Lower lobe of right lung (tissue), 2 donors: ENCODE measurements around the gene MPP1. TPM values are rescaled to one million over a fixed set of nuclear protein-coding genes. Genes with fewer than 3 reads are reported as not detected.
"Not testable (repeated sequence)": the region's sequence is repeated elsewhere in the genome, so short reads cannot be mapped to it uniquely, and the experiment has no call there.

Source experiments
- ATAC-seq, 2 donors: fragments of 200-7000 bp; cut with Tn5 transposase; one replicate each; pipeline ENCODE4 v1.9.1; 2020 to 2022; ENCODE audit warnings: mild to moderate bottlenecking in 2 of 2, moderate library complexity in 2 of 2
- DNase-seq: peaks from one replicate; pipeline ENCODE4 v3.0.0-alpha.2; 2020
- H3K27ac ChIP-seq: fragments of 200-600 bp; one replicate; pipeline ENCODE4 v1.8.0; 2022
- H3K27me3 ChIP-seq: fragments of 200-600 bp; one replicate; pipeline ENCODE4 v1.8.0; 2022; ENCODE audit warnings: low read depth
- H3K36me3 ChIP-seq: fragments of 200-600 bp; one replicate; pipeline ENCODE4 v1.8.0; 2022; ENCODE audit warnings: mild to moderate bottlenecking
- H3K4me1 ChIP-seq: fragments of 200-600 bp; one replicate; pipeline ENCODE4 v1.8.0; 2022
- H3K4me3 ChIP-seq: fragments of 200-600 bp; one replicate; pipeline ENCODE4 v1.8.0; 2022; ENCODE audit warnings: mild to moderate bottlenecking
- H3K9me3 ChIP-seq: fragments of 200-600 bp; one replicate; pipeline ENCODE4 v1.8.0; 2022
- intact Hi-C: fragments of 100-400 bp; cut with DNase I; formaldehyde crosslinking; loops from one replicate; pipeline ENCODE4 v1.11.0; 2022
- total RNA-seq: library from RNA; stranded (reverse); fragmentation: NEBNext Ultra II Directional; extraction: Animal tissue kit (Norgen Biotek cat#: 25700); gene quantifications from one replicate; pipeline ENCODE4 v1.2.1, GENCODE V29; 2021
- TF ChIP-seq, protein P1 (sequence below): fragments of 200-600 bp; IDR thresholded peaks from one replicate; pipeline ENCODE4 v1.8.0; 2022; ENCODE audit warnings: antibody characterized with exemption, mild to moderate bottlenecking
- donor health status: DM: no; HTN: yes; CAD: no; lungs with severe emphysema.

The MPP1 gene
- total RNA-seq, 1 donor from 2014 or later: 57.0 TPM

DNA sequence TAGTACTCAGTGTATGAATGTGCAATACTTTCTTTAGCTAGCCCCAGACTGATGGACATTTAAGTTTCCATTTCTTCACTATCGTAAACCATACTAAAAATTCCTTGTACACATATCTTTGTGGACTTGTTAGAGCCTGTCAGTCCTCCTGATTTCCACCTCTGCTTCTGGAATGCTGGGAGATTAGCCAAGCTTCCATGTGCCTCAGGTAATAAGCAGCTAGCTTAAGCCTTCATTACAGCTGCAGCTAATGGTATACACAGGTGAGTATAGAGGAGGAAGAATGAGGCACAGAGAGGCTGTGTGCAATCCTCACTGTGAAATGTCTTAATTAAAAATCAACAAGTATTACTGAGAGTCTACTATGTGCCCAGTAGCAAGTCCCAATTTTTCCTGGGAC is 19.4 kb upstream of the MPP1 start:
- Histone ChIP-seq H3K27me3 (no peaks in the 10 kb centered on the region), H3K4me3 (no peak overlapping the region), H3K9me3 (no peaks in the 10 kb centered on the region), H3K36me3 (no peaks in the 10 kb centered on the region), H3K4me1 (no peaks in the 10 kb centered on the region), H3K27ac (no peak overlapping the region)
- ATAC-seq (no peak), DNase-seq (no peak)
- TF ChIP-seq, protein P1, sequence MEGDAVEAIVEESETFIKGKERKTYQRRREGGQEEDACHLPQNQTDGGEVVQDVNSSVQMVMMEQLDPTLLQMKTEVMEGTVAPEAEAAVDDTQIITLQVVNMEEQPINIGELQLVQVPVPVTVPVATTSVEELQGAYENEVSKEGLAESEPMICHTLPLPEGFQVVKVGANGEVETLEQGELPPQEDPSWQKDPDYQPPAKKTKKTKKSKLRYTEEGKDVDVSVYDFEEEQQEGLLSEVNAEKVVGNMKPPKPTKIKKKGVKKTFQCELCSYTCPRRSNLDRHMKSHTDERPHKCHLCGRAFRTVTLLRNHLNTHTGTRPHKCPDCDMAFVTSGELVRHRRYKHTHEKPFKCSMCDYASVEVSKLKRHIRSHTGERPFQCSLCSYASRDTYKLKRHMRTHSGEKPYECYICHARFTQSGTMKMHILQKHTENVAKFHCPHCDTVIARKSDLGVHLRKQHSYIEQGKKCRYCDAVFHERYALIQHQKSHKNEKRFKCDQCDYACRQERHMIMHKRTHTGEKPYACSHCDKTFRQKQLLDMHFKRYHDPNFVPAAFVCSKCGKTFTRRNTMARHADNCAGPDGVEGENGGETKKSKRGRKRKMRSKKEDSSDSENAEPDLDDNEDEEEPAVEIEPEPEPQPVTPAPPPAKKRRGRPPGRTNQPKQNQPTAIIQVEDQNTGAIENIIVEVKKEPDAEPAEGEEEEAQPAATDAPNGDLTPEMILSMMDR: no peak
- intact Hi-C loops: no loop called here

DNA sequence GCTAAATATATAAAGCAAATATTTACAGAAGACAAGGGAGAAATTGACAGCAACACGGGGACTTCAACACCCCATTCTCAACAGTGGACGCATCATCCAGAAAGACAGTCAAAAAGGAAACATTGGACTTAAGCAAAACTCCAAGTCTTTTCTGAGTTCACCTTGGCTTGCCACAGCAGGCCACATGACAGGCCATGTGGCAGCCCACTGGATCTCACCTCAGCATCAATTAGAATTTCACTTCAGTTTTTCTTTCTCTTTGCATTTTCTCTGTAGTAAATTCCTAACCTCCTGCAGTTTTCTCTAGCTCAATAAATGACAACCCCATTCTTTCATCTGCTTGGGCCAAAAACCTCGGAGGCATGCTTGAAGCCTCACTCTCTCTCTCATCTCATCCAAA is 16.7 kb upstream of the MPP1 start:
- H3K27ac ChIP-seq: no peak overlapping the region
- no peak overlapping the region for H3K4me3 ChIP-seq
- H3K4me1 ChIP-seq: no peaks in the 10 kb centered on the region
- H3K9me3 ChIP-seq: no peaks in the 10 kb centered on the region
- H3K27me3 ChIP-seq: no peaks in the 10 kb centered on the region
- intact Hi-C loops: no loop called here
- ATAC-seq (no peak), DNase-seq (no peak)
- TF ChIP-seq, protein P1: no peak
- no peaks in the 10 kb centered on the region for H3K36me3 ChIP-seq

DNA sequence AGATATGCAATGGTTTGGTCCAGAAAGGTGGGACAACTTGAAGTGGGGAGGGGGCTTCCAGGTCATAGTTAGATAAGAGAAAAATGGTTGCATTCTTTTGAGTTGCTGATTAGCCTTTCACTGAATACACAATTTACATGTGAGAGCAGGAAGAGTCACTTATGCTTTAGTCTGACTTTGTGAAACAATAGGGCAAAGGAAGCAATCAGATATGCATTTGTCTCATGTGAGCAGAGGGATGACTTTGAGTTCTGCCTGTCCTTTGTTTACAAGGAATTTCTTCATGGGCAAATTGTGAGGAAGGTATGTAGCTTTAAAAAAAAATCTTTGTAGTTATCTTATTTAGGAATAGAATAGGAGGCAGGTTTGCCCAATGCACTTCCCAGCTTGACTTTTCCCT is 16.2 kb upstream of the MPP1 start:
- ATAC-seq: no peak
- TF ChIP-seq, protein P1: no peak

DNA sequence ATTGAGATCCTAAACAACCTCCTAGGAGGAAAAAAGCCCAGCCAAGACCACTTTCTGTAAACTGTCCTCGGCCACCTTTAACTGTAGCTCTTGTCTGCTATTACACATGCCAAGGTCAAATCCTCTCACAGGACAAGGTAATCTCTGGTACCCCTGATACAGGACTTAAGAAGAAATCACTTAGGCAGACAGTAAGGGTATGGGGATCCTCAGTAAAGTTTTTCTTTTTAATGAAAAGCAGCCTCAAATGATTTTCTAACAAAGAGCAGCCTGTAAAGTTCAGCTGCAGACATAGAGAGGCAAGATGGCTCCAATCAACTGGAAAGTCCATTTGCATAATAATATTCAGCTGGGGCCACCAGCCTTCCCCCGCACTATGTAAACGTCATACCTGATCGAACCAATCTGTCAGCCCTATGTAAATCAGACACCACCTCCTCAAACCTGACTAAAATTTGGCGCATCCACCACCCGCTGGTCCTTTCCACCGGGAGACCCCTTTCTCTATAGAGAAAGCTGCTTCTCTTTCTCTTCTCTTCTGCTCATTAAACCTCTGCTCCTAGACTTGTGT is 14.6 kb upstream of the MPP1 start:
- Histone ChIP-seq H3K27me3 (no peaks in the 10 kb centered on the region), H3K36me3 (no peaks in the 10 kb centered on the region), H3K9me3 (no peaks in the 10 kb centered on the region), H3K27ac (no peak overlapping the region), H3K4me3 (no peak overlapping the region), H3K4me1 (no peaks in the 10 kb centered on the region)
- TF ChIP-seq, protein P1: no peak
- no peak for DNase-seq
- intact Hi-C loops: no loop called here
- ATAC-seq: no peak

More for the DNA sequence above, 16.2 kb upstream of the MPP1 start:
- Histone ChIP-seq H3K9me3 (no peaks in the 10 kb centered on the region), H3K27ac (no peak overlapping the region), H3K36me3 (no peaks in the 10 kb centered on the region), H3K27me3 (no peaks in the 10 kb centered on the region), H3K4me1 (no peaks in the 10 kb centered on the region), H3K4me3 (no peak overlapping the region)
- intact Hi-C loops: no loop called here
- DNase-seq: no peak

DNA sequence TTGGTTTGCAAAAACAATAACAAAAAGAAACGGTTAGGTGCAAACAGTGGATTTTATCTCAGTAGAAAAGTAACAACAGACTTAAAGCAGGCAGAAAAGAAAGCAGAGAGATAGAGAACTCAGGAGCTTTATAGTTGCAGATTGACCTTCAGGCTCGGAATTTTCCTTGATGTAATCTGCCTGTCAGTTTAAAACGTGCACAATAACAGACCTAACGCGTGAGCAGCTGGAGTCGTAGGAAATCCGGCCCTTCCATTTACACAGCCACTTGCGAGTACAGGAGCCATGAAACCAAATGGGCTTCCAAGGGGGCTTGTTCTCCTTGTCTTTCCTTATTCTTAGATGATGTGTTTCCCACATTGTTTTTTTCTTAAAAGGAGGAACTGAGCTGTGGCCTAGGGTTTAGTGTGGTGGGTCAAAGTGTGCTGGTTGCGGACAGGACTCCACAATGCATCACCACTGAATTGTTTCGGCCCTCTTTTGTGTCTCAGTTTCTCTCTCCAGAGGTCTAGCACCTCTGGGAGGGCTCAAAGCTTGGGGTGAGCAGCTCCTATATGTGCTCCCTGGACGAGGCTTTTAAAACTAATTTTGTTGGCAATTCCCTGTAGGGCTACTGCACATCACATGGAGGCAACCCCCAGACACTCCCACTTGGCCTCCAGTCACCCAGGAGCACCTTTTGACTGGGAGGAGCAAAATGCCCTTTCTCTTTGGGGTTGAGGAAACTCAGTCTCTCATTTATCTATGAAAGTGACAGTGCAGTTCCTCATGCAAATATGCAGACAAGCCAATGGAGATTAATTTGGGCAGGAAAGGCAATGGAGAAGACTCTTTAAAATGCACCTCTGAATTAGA is 13.9 kb upstream of the MPP1 start:
- ATAC-seq (no peak), DNase-seq (no peak)
- H3K36me3 ChIP-seq: no peaks in the 10 kb centered on the region
- H3K4me3 ChIP-seq: no peak overlapping the region
- no peaks in the 10 kb centered on the region for H3K27me3 ChIP-seq
- intact Hi-C loops: no loop called here
- no peak overlapping the region for H3K27ac ChIP-seq
- TF ChIP-seq, protein P1: no peak
- no peaks in the 10 kb centered on the region for H3K9me3 ChIP-seq
- no peaks in the 10 kb centered on the region for H3K4me1 ChIP-seq

DNA sequence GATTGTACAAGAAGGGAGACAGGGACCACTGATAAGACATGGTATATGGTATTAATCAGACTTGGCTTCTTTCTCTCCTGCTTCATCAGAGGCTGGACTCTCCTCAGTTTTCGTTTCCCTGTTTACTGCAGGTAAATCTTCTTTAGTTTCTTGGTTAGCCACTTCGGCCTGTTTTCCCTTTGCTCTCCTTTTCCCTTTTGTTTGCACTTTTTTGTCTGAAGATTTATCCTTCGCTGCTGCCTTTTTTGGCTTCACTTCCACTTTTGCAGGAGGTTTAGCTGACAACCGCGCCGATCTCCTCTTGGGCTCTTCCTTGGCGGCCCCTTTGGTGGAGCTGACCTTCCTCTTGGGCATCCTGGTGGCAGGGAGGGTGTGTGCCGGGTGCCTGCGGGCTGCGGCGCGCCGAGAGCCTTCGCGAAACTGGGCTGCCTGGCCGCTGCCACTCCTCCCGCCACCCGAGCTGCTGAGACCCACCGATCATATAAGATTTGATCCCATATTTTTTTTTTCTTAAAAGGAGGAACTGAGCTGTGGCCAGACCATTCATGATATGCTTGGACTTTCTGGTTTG is 11.8 kb upstream of the MPP1 start:
- H3K9me3 ChIP-seq, DNase-seq, H3K4me1 ChIP-seq, intact Hi-C loops, H3K4me3 ChIP-seq, H3K27me3 ChIP-seq, H3K27ac ChIP-seq, ATAC-seq, H3K36me3 ChIP-seq: not testable (repeated sequence)

DNA sequence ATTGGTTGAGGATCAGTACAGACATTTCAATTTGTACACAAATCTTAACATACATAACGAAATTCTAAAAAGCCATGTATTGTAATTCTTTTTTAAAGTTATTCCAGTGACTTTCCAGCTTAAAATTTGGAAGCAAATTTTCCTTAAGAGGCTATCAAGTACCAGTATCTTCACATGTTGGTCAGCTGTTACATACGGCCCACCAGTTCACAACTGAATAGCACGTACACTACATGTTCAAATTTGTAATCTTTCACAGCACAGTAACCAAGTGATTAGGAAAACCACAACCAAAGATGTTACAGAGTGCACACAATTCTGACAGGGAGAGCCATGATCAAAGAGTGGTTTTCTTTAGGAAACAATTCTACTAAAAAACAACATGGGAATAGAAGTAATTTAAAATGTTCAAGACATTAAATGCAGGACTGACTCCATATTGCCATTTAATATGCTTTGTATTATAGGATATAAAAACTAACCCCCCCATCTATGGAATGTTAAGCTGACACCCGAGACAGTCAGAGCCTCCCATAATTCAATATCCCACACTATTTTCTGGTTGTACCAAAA is 11.1 kb upstream of the MPP1 start:
- ATAC-seq, intact Hi-C loops, H3K4me1 ChIP-seq, H3K27me3 ChIP-seq, H3K4me3 ChIP-seq, H3K27ac ChIP-seq, H3K9me3 ChIP-seq, H3K36me3 ChIP-seq, DNase-seq: not testable (repeated sequence)
